A673 (cell line): ENCODE measurements around the gene BET1. TPM values are rescaled to one million over a fixed set of nuclear protein-coding genes. Genes with fewer than 3 reads are reported as not detected.

ENCODE experiments used
- BruUV-seq: library from RNA; stranded (reverse); fragments of 400-500 nt; replicated peaks from 2 replicates; lab custom pipeline; 2021; lab: Mats Ljungman, UMichigan
- CTCF ChIA-PET: fragments of 300-600 bp; sonication (Branson Sonifier 250); formaldehyde crosslinking; loops from one replicate; lab custom pipeline; 2022; ENCODE audit warnings: antibody characterized with exemption; lab: Charles Lee
- POLR2A ChIA-PET: fragments of 300-600 bp; sonication (Branson Sonifier 250); formaldehyde crosslinking; loops from one replicate; lab custom pipeline; 2022; ENCODE audit warnings: antibody characterized with exemption; ENCODE audit not compliant: low non-redundant PET; lab: Charles Lee
- DNase-seq: peaks from one replicate; pipeline ENCODE4 v3.0.0-alpha.2; 2015; ENCODE audit warnings: low spot score
- H3K27ac ChIP-seq: fragments of 200-600 bp; sonication (generic); 2 replicates; pipeline ENCODE4 v1.5.1; 2016; ENCODE audit warnings: mixed run types, low read depth, mild to moderate bottlenecking, mixed read lengths, antibody characterized with exemption, low read length; ENCODE audit not compliant: poor library complexity, severe bottlenecking
- H3K27me3 ChIP-seq: fragments of 200-600 bp; sonication (generic); replicated peaks from 2 replicates; pipeline ENCODE4 v1.6.1; 2017; ENCODE audit warnings: mixed run types, low read depth, mild to moderate bottlenecking, mixed read lengths, antibody characterized with exemption, low read length; ENCODE audit not compliant: insufficient read depth, poor library complexity
- H3K36me3 ChIP-seq: fragments of 200-600 bp; sonication (generic); 2 replicates; pipeline ENCODE4 v1.6.1; 2016; ENCODE audit warnings: mixed run types, mild to moderate bottlenecking, mixed read lengths, antibody characterized with exemption, low read length; ENCODE audit not compliant: insufficient read depth, poor library complexity, severe bottlenecking
- H3K4me1 ChIP-seq: fragments of 200-600 bp; sonication (generic); 2 replicates; pipeline ENCODE4 v1.6.1; 2017; ENCODE audit warnings: mixed run types, mild to moderate bottlenecking, mixed read lengths, antibody characterized with exemption, low read length; ENCODE audit not compliant: insufficient read depth, poor library complexity, severe bottlenecking
- H3K4me3 ChIP-seq: fragments of 200-600 bp; sonication (generic); 2 replicates; pipeline ENCODE4 v1.5.1; 2016; ENCODE audit warnings: low read depth, mixed run types, mild to moderate bottlenecking, mixed read lengths, low read length; ENCODE audit not compliant: poor library complexity, severe bottlenecking
- H3K9me3 ChIP-seq: fragments of 200-600 bp; sonication (generic); 2 replicates; pipeline ENCODE4 v1.6.1; 2016; ENCODE audit warnings: mixed run types, low read depth, mild to moderate bottlenecking, mixed read lengths, antibody characterized with exemption, low read length; ENCODE audit not compliant: poor library complexity, severe bottlenecking
- CTCF ChIP-seq: fragments of 300-800, 200-600 bp; sonication (generic); conservative IDR thresholded peaks from 2 replicates; pipeline ENCODE4 v1.5.1; 2017; ENCODE audit warnings: low read depth, mild to moderate bottlenecking, antibody characterized with exemption, low read length, moderate library complexity, mixed read lengths
- EZH2 ChIP-seq: fragments of 200-600 bp; sonication (generic); IDR thresholded peaks from 2 replicates; pipeline ENCODE4 v1.6.1; 2017; ENCODE audit warnings: borderline replicate concordance, low read depth, mild to moderate bottlenecking, mixed read lengths, antibody characterized with exemption, low read length; ENCODE audit not compliant: poor library complexity, severe bottlenecking
- intact Hi-C: fragments of 100-400 bp; cut with micrococcal nuclease; formaldehyde crosslinking; loops from one replicate; pipeline ENCODE4 v1.10.0; 2022; ENCODE audit not compliant: unreplicated experiment
- total RNA-seq: library from RNA; stranded (reverse); gene quantifications from 2 replicates; pipeline ENCODE4 v1.2.3, GENCODE V29; 2021

The BET1 gene
- total RNA-seq, 1 experiment from 2014 or later: 19.2 TPM

GRCh38 chr7:94042381-94042780 lies 38.2 kb upstream of the BET1 start:
- POLR2A ChIA-PET: no interaction called here
- intact Hi-C loops: no loop called here
- DNase-seq: no peak
- Histone ChIP-seq H3K4me3 (no peak overlapping the region), H3K36me3 (no peaks in the 10 kb centered on the region), H3K27me3 (no peaks in the 10 kb centered on the region), H3K9me3 (no peaks in the 10 kb centered on the region), H3K4me1 (peaks cover 10% of the 10 kb centered on the region), H3K27ac (no peak overlapping the region)
- TF ChIP-seq CTCF (no peak), EZH2 (no peak)
- CTCF ChIA-PET: no interaction called here
- no TSS peak for BruUV-seq

- no TSS peak for BruUV-seq
- H3K9me3 ChIP-seq: no peaks in the 10 kb centered on the region
- H3K36me3 ChIP-seq: no peaks in the 10 kb centered on the region
- no peak overlapping the region for H3K4me3 ChIP-seq
- no peaks in the 10 kb centered on the region for H3K27me3 ChIP-seq
- ChIA-PET POLR2A (no interaction called here), CTCF (no interaction called here)
- no peak for DNase-seq
- TF ChIP-seq CTCF (no peak), EZH2 (no peak)
- H3K4me1 ChIP-seq: peaks cover 10% of the 10 kb centered on the region
- intact Hi-C loops: no loop called here
- H3K27ac ChIP-seq: no peak overlapping the region
These were observed 37.4 kb upstream of the BET1 start for GRCh38 chr7:94041529-94041928.

GRCh38 chr7:94040254-94040653 lies 36.1 kb upstream of the BET1 start:
- Histone ChIP-seq H3K9me3 (no peaks in the 10 kb centered on the region), H3K4me3 (no peak overlapping the region), H3K27ac (no peak overlapping the region), H3K36me3 (no peaks in the 10 kb centered on the region), H3K27me3 (no peaks in the 10 kb centered on the region), H3K4me1 (peaks cover 10% of the 10 kb centered on the region)
- CTCF ChIA-PET: no interaction called here
- DNase-seq: no peak
- no TSS peak for BruUV-seq
- intact Hi-C loops: no loop called here
- POLR2A ChIA-PET: no interaction called here
- TF ChIP-seq EZH2: no peak
- no peak for TF ChIP-seq CTCF
